Lung (tissue), 12 donors: ENCODE results near the gene ODAD2. TPM values are rescaled to one million over a fixed set of nuclear protein-coding genes. Genes with fewer than 3 reads are reported as not detected.

Experiments
- ATAC-seq: fragments of 200-7000 bp; cut with Tn5 transposase; one replicate; pipeline ENCODE4 v1.9.1; 2020; ENCODE audit warnings: moderate number of reproducible peaks; ENCODE audit not compliant: insufficient read depth, low FRiP score
- DNase-seq, 3 donors: peaks; one replicate each; pipeline ENCODE4 v3.0.0-alpha.2; 2013 to 2017
- H3K27ac ChIP-seq, 2 donors: one replicate each; pipeline ENCODE4 v1.5.1; 2013; ENCODE audit warnings: mild to moderate bottlenecking in 2 of 2, moderate library complexity in 2 of 2, control low read depth in 1 of 2, inconsistent platforms in 1 of 2, low read depth in 1 of 2, low read length in 1 of 2
- H3K27me3 ChIP-seq, 3 donors: one replicate each; pipeline ENCODE4 v1.5.1; 2013; ENCODE audit warnings: low read length in 2 of 3; ENCODE audit not compliant: control insufficient read depth in 3 of 3, insufficient read depth in 3 of 3
- H3K36me3 ChIP-seq, 4 donors: one replicate each; pipeline ENCODE4 v1.5.1; 2013; ENCODE audit warnings: low read length in 4 of 4, mild to moderate bottlenecking in 1 of 4, moderate library complexity in 1 of 4; ENCODE audit not compliant: control insufficient read depth in 4 of 4, insufficient read depth in 4 of 4
- H3K4me1 ChIP-seq, 5 donors: one replicate each; pipeline ENCODE4 v1.5.1; 2013; ENCODE audit warnings: low read length in 5 of 5, mild to moderate bottlenecking in 2 of 5, moderate library complexity in 1 of 5; ENCODE audit not compliant: control insufficient read depth in 5 of 5, insufficient read depth in 5 of 5
- H3K4me3 ChIP-seq: one replicate; pipeline ENCODE4 v1.5.1; 2013; ENCODE audit warnings: mild to moderate bottlenecking, control low read depth, moderate library complexity
- H3K9ac ChIP-seq, 2 donors: one replicate each; pipeline ENCODE4 v1.5.1; 2013; ENCODE audit warnings: low read length in 2 of 2, control low read depth in 1 of 2; ENCODE audit not compliant: insufficient read depth in 1 of 2
- H3K9me3 ChIP-seq, 4 donors: one replicate each; pipeline ENCODE4 v1.5.1; 2013; ENCODE audit warnings: low read length in 3 of 4, mild to moderate bottlenecking in 1 of 4, moderate library complexity in 1 of 4; ENCODE audit not compliant: control insufficient read depth in 4 of 4, insufficient read depth in 3 of 4
- CTCF ChIP-seq: IDR thresholded peaks from 2 replicates; pipeline ENCODE4 v1.5.1; 2012; ENCODE audit warnings: mild to moderate bottlenecking; ENCODE audit errors: control extremely low read depth, extremely low read depth
- WGBS, 2 donors: extraction: QIAGEN DNeasy Blood & Tissue Kit; methylation state at CpG; one replicate each; pipeline ENCODE4 v1.1.7; 2013; 5-methylcytosine and 5-hydroxymethylcytosine counted together
- polyA plus RNA-seq, 2 donors: library from polyadenylated mRNA; stranded (reverse); fragments of 200-250 nt; gene quantifications; one replicate each; pipeline ENCODE4 v1.2.1, GENCODE V29; 2013
- total RNA-seq, 2 donors: library from RNA; depleted of rRNA in 1 of 2; stranded (reverse); fragments of >200 nt in 1 of 2; gene quantifications; one replicate each; pipeline ENCODE4 v1.2.1, GENCODE V29; 2014 to 2021
- donor health status: control.
- donor health status: control.
- donor health status: Bipolar disorder and iron deficiency.
- donor health status: healthy.
- donor health status: DM: yes; HTN: yes; CAD: no.

Gene ODAD2
- total and polyA plus RNA-seq, 4 donors = 1.8 to 16.6 (median 7.6) TPM

GRCh38 chr10:27833792-27834191, 165.1 kb downstream of the ODAD2 start:
- WGBS, 2 donors = 92 to 94% methylated on average over 6 of the region's 6 CpGs
- no peak for TF ChIP-seq CTCF

DNA sequence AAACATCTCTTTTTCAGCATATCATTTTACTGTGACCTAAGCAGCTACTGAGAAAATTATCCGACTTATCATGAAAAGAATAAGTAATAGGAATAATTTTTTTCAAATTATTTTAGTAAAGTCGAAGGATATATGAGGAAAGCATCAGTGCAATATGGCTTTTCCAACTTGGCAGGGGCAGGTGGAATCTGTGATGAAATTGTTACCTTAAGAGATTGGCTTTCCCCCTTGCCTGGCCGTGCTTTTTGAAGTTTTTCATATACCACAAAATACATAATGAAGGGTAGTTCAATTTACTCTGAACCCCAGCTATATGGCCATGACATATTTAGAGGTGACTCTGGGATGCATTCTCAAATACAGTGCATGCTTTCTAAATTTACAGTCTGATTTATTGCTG, 166.1 kb downstream of the ODAD2 start:
- TF ChIP-seq CTCF = no peak

More at GRCh38 chr10:27833792-27834191, 165.1 kb downstream of the ODAD2 start:
- H3K9me3 ChIP-seq = peaks cover 0 to 2% (median 0%) of the 10 kb centered on the region in 4 donors
- H3K36me3 ChIP-seq = no peaks in the 10 kb centered on the region
- ATAC-seq = no peak
- no peak for DNase-seq
- H3K9ac ChIP-seq = no peak overlapping the region
- peaks cover 0 to 7% (median 0%) of the 10 kb centered on the region in 5 donors for H3K4me1 ChIP-seq
- no peak overlapping the region for H3K27ac ChIP-seq
- H3K4me3 ChIP-seq = no peak overlapping the region
- H3K27me3 ChIP-seq = no peaks in the 10 kb centered on the region

GRCh38 chr10:27826369-27826768, 172.5 kb downstream of the ODAD2 start:
- ATAC-seq (no peak), DNase-seq (no peak)
- no peak for TF ChIP-seq CTCF
- Histone ChIP-seq H3K4me1 (peaks cover 0 to 2% (median 0%) of the 10 kb centered on the region in 5 donors), H3K9ac (no peak overlapping the region), H3K9me3 (peaks cover 0 to 2% (median 0%) of the 10 kb centered on the region in 4 donors), H3K27ac (no peak overlapping the region), H3K36me3 (no peaks in the 10 kb centered on the region), H3K4me3 (no peak overlapping the region), H3K27me3 (no peaks in the 10 kb centered on the region)
- 80% methylated on average over 9 of the region's 9 CpGs for WGBS, 2 donors

More for the DNA sequence above, 166.1 kb downstream of the ODAD2 start:
- ATAC-seq (no peak), DNase-seq (no peak)
- Histone ChIP-seq H3K4me3 (no peak overlapping the region), H3K27ac (no peak overlapping the region), H3K9me3 (peaks cover 0 to 2% (median 0%) of the 10 kb centered on the region in 4 donors), H3K9ac (no peak overlapping the region), H3K36me3 (no peaks in the 10 kb centered on the region), H3K4me1 (no peaks in the 10 kb centered on the region), H3K27me3 (no peaks in the 10 kb centered on the region)
- 68 to 78% methylated on average over 3 of the region's 3 CpGs for WGBS, 2 donors

DNA sequence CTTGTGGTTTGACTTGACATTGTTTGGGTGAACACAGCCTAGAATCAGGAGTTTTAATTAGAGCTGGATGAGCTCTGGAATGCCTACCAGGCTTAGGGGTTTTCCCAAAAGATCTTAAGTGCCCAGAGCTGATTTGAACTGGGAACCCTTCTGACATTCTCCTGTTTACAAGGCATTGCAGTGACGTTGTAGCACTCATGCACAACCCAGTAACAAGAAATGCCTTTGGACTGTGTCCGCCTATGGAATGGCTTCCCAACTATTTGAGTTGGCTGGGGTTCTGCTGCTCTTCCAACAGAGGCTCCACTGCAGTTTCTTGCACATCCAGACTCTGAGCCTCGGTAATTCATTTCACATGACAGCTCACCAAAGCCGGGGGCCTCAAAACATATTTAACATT, 176.6 kb downstream of the ODAD2 start:
- ATAC-seq (no peak), DNase-seq (peak in 1 of 3 donors; percentile 8)
- Histone ChIP-seq H3K27me3 (no peaks in the 10 kb centered on the region), H3K4me1 (peaks cover 0 to 2% (median 0%) of the 10 kb centered on the region in 5 donors), H3K9me3 (peaks cover 0 to 2% (median 0%) of the 10 kb centered on the region in 4 donors), H3K27ac (no peak overlapping the region), H3K9ac (no peak overlapping the region), H3K4me3 (no peak overlapping the region), H3K36me3 (no peaks in the 10 kb centered on the region)
- TF ChIP-seq CTCF = no peak
- WGBS, 2 donors = 62 to 82% methylated on average over 4 of the region's 4 CpGs
